ENCODE data around the gene MBD2. TPM values are rescaled to one million over a fixed set of nuclear protein-coding genes. Genes with fewer than 3 reads are reported as not detected.

MBD2 gene
- total and polyA plus RNA-seq, 2 of the 8 experiments (the other 6 are each of a cell fraction or from before 2014, with no cell fraction given): 36.2 to 52.7 TPM

DNA sequence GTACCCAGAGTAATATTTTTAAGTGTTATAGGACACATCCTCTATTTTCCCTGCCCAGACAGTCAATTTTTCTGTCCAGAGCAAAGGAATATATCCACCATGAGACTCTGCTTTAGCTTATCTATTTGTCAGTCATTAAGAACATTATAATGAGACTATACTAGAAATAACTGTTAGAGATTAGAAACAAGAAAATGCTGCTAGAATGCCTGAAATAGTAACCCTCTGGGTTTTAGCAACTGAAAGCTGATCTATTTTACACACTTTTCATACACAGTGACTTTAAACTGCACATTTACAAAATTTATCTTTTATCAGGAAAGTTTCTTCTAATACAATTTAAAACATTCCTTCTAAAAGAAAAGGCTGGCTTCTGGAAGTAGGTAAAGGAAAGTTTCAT is 39.6 kb downstream of the MBD2 start:
- Histone ChIP-seq H3K23ac (ENCODE audit: insufficient read length) (no peak overlapping the region), H2BK20ac (ENCODE audit: low read length) (no peak overlapping the region), H3K23me2 (ENCODE audit: low read depth, low read length) (no peaks in the 10 kb centered on the region), H2AFZ (ENCODE audit: low read length) (no peak overlapping the region), H3K4me3 (ENCODE audit: extremely low read depth in 1 of 4, insufficient read depth in 2 of 4, low read depth in 3 of 4, low read length in 4 of 4) (no peak overlapping the region), H3K27me3 (replicated peaks in 1 of 4; ENCODE audit: control insufficient read depth in 3 of 4, extremely low read depth in 1 of 4, insufficient read depth in 3 of 4, low read length in 3 of 4) (no peaks in the 10 kb centered on the region), H2BK5ac (ENCODE audit: low read depth, low read length) (no peak overlapping the region), H2AK5ac (ENCODE audit: low read depth, low read length) (no peak overlapping the region), H3K36me3 (ENCODE audit: control insufficient read depth in 2 of 4, insufficient read depth in 4 of 4, low read length in 3 of 4) (no peaks in the 10 kb centered on the region), H2BK15ac (ENCODE audit: low read length) (no peak overlapping the region), H3K79me1 (ENCODE audit: low read depth, low read length) (no peaks in the 10 kb centered on the region), H4K5ac (ENCODE audit: insufficient read length, low read depth, low read length) (no peak overlapping the region), H3K4me2 (ENCODE audit: insufficient read depth in 1 of 2, low read depth in 2 of 2, low read length in 2 of 2) (no peak overlapping the region), H4K91ac (replicated peaks; ENCODE audit: insufficient read length, low read length) (no peak overlapping the region), H3K4ac (replicated peaks; ENCODE audit: insufficient read length, low read depth, low read length) (no peak overlapping the region), H3K4me1 (replicated peaks in 1 of 4; ENCODE audit: control insufficient read depth in 3 of 4, insufficient read depth in 4 of 4, low read length in 3 of 4) (peaks cover 0 to 3% (median 2%) of the 10 kb centered on the region in 4 experiments; a peak in 2 of 7 replicates), H3K79me2 (ENCODE audit: control insufficient read depth in 1 of 2, insufficient read depth in 2 of 2, low read length in 2 of 2) (no peaks in the 10 kb centered on the region), H3K9ac (replicated peaks in 1 of 4; ENCODE audit: extremely low read depth in 1 of 4, low read depth in 3 of 4, low read length in 3 of 4) (no peak overlapping the region), H2BK120ac (replicated peaks; ENCODE audit: low read depth, low read length) (no peak overlapping the region), H4K8ac (ENCODE audit: extremely low read depth, insufficient read depth, low read length) (no peak overlapping the region), H3K9me3 (ENCODE audit: insufficient read depth in 2 of 2, low read depth in 1 of 2, low read length in 1 of 2) (peaks cover 4 to 7% of the 10 kb centered on the region in 2 experiments; a peak in 3 of 4 replicates), H3K56ac (replicated peaks; ENCODE audit: insufficient read length, low read depth, low read length) (no peak overlapping the region), H4K20me1 (replicated peaks in 1 of 2; ENCODE audit: control insufficient read depth in 1 of 2, insufficient read depth in 2 of 2, low read length in 2 of 2) (no peaks in the 10 kb centered on the region), H3K18ac (ENCODE audit: extremely low read depth, low read length) (no peak overlapping the region), H3K27ac (ENCODE audit: low read depth, low read length) (no peak overlapping the region), H2BK12ac (ENCODE audit: low read depth, low read length) (no peak overlapping the region), H3K14ac (ENCODE audit: insufficient read length) (no peak overlapping the region)
- no peak for DNase-seq (ENCODE audit: low read depth in 1 of 2, low spot score in 2 of 2)
- POLR2A ChIA-PET (ENCODE audit: partially characterized antibody): no interaction called here
- CTCF ChIA-PET (ENCODE audit: partially characterized antibody): no interaction called here
- TF ChIP-seq RAD21 (IDR thresholded peaks at IDR 0.05 in 1 of 2, conservative IDR thresholded peaks at IDR 0.05 in 1 of 2; ENCODE audit: low read depth in 2 of 2, low read length in 2 of 2) (no peak), YY1 (IDR thresholded peaks at IDR 0.05; ENCODE audit: low read depth, low read length) (no peak), SIX5 (IDR thresholded peaks at IDR 0.05; ENCODE audit: low read depth, low read length) (no peak), RBBP5 (IDR thresholded peaks at IDR 0.05; ENCODE audit: borderline replicate concordance, low read depth, low read length) (no peak)
- TF ChIP-seq, protein P1, sequence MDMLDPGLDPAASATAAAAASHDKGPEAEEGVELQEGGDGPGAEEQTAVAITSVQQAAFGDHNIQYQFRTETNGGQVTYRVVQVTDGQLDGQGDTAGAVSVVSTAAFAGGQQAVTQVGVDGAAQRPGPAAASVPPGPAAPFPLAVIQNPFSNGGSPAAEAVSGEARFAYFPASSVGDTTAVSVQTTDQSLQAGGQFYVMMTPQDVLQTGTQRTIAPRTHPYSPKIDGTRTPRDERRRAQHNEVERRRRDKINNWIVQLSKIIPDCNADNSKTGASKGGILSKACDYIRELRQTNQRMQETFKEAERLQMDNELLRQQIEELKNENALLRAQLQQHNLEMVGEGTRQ (IDR thresholded peaks at IDR 0.05; ENCODE audit: low read length): no peak
- no peak for FAIRE-seq

Measured in H1 (cell line).